Ecto neural progenitor cell (in vitro differentiated cells): Measurements from ENCODE around the gene OSBPL2.

ENCODE experiments used
- DNase-seq: peaks from one replicate; pipeline ENCODE4 v3.0.0-alpha.2; 2018; ENCODE audit warnings: low spot score

OSBPL2 gene

DNA sequence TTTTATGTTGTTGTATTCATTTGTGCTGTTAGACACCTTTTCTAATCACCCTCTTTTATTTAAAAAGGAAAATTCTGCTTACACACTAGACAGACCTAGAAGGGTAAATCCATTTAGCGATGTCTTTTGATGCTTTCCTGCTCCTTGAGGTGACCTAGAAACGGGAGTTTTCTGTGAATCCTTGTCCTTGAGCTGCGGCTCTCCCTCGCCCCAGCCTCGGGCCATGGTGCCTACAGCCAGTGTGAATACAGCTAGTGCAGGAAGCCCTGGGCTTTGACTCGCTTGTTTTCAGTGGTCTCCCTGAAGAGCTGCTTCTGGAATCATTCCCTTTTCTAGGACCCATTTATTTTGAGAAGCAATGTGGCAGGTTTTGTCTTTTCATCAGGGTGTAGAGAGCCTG lies 46.8 kb downstream of the OSBPL2 start:
- DNase-seq, result no peak

DNA sequence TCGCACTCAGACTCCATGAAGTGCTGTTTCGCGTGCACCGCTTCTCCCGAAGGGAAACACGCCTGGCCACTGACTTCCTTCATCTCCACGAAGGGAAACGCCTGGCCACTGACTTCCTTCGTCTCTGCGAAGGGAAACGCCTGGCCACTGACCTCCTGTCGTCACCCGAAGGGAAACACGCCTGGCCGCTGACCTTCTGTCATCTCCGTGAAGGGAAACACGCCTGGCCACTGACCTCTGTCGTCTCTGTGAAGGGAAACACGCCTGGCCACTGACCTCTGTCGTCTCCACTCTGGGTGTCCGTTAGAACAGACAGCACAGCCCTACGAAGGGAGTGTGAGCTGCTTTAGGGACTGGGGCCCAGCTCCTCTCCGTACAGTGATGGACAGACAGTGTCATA lies 47.4 kb downstream of the OSBPL2 start:
- no peak for DNase-seq

DNA sequence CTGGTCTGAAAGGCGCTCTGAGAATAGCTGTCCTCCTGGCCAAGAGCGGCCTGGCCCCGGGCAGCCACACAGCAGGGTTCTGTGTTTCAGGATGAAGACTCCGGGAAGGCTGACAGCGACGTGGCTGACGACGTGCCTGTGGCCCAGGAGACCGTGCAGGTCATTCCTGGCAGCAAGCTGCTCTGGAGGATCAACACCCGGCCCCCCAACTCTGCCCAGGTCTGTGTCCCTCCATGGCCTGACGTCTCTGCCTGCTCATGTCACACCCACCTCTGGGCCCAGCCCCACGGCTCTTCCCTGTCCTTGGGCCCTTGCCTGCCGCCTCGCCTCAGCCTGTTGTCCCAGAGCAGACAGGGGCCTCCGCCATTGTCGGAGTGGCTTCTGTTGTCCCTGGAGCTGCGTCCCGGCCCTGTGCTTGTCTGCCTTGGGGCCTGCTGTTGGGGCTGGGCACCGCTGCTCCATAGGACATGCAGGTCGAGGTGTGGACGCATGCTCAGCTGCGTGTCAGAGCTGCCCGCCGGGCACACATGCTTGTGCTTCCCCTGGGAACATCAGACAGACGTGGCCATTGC lies 48.3 kb downstream of the OSBPL2 start:
- no peak for DNase-seq

DNA sequence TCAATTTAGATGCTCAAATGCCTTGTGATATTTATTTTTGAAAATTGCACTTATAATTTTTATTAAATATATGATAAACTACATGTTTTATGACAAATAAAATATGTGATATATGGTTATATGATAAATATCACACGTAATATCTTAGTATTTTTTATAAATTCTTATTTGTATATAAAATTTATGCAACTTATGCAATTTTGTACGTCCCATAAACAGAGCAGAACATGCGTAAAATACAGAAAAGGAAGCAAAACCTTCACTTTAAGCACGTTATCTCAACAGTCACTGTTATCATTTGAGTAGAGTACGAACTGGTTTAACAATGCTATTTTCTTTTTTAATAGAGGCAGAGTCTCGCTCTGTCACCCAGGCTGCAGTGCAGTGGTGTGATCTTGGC lies 48.8 kb downstream of the OSBPL2 start:
- DNase-seq, result no peak

DNA sequence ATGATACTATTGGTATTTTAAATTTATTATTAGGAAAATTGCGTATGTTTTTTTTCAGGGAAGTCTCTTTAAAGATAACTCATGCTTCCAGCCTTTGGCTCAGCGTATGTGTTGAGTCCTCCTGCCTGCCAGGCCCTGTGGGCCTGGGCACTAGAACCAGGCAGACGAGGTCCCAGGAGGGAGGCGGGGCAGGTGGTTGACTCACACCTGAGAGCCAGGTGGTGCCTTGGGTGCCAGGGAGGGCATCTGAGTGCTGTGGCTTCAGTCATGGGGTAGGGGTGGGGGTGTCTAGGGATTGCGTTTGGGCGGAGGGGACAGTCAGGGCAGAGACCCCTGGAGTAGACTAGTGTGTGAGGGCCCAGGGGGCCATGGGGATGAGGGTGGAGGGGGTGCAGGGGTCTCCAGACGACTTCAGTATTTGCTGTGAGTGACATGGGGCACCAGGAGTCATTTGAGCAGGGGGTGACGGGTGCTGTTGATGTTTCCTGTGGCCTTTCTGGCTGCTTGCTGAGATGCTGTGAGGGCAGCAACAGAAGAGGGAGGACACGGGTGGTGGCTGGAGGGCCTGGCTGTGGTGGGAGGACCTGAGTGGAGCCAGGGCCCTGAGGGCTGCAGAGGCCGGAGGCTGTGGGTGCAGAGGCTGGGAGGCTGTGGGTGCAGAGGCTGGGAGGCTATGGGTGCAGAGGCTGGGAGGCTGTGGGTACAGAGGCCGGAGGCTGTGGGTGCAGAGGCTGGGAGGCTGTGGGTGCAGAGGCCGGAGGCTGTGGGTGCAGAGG lies 49.6 kb downstream of the OSBPL2 start:
- no peak for DNase-seq

DNA sequence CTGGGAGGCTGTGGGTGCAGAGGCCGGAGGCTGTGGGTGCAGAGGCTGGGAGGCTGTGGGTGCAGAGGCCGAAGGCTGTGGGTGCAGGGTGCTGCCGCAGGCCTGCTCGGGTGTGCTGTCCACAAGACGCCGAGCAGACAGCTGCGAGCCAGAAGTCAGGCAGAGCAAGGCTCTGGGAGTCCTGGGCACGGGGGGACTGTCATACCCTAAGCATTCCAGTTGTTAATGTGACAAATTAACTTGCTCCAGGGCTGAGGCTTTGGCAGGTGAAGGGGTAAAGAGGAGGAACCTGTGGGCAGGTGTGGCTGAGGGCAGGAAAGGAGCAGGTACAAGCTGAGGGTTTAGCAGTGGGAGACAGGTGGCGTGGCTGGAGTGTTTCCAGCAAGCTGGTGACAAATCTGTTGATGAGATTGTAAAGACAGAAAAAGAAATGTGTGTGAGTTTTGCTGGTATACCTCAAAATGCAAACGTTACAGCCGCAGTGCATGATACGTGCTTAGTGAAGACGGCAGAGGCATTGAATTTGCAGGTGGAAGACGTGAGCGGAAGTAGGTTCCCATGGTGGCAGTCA lies 50.3 kb downstream of the OSBPL2 start:
- DNase-seq, result no peak

DNA sequence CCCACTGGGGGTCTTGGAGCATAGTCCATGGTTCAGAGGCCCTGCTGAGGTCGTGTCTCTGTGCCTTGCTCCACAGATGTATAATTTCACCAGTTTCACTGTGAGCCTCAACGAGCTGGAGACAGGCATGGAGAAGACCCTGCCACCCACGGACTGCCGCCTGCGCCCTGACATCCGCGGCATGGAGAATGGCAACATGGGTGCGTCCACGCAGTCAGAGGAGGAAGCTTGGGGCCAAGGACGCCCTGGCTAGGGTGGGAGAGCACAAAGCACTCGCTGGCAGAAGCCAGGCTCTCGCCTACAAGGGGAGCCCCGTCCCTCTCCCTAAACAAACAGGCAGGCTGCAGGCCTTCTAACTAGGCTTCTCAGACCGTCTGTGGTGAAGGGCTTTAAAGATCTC lies 50.8 kb downstream of the OSBPL2 start:
- DNase-seq, result no peak

DNA sequence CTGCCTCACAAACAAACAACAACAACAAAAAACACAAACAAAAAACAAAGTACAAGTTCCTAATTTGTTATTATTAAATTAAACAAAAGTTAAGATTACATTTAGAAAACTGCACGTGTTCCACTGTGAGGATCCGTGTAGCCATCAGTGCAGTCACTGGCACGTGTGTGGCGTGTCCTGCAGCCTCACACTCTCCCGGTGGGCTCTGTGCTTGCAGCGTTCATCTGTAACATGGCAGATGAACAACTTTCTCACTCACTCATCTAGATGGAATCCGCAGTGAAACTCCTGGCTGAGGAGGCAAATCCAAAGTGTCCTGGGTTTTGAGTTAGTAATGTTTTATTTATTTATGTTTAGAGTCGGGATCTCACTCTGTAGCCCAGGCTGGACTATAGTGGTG lies 51.6 kb downstream of the OSBPL2 start:
- no peak for DNase-seq

DNA sequence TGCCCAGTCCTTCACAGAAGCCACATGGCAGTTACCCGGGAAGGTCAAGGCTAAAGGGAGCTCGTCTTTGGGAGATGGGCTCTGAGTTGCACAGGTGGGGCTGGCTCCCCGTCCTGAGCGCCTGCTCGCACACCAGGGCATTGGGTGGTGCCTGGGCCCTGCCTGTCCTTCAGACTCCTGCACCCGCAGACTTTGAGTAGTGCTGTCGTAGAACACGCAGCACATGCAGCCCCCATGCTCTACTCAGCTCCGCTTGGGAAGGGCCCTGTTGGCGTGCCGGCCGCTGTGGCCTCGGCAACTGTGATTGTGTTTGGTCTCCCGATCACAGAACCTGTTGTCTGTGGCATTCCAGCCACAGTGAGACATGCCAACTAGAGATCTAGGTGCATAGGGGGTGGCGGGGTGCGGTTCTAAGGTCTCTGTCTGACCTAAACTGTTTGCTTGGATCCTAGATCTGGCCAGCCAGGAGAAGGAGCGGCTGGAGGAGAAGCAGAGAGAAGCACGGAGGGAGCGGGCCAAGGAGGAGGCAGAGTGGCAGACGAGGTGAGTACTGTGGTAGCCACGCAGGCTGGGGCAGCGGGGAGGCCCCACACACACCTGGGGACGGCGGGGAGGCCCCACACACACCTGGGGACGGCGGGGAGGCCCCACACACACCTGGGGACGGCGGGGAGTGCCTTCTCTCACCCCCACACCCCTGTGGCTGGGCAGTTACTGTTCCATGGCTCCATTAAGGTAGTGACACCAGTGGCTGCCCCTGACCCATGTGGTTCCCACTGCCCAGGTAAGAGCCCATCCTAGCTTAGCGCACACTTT lies 53.1 kb downstream of the OSBPL2 start:
- no peak for DNase-seq

DNA sequence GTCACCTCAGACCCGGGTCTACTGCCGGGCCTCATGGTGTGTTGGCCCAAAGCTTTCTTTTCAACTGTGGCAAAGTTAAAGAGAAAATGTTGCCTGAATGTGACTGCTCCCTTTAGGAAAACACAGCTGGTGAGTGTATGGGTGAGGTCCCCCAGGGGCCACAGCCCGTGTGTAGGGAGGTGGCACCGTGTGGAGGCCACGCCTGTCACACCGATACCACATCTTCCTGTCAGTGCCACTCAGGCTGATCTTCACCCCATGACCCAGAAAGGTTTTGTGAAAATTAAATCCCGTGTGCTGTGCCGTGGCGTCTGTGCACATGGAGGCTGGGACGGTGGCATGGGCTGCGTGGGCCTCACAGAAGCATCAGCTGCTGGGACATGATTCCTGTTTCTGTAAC lies 53.8 kb downstream of the OSBPL2 start:
- DNase-seq, result no peak

DNA sequence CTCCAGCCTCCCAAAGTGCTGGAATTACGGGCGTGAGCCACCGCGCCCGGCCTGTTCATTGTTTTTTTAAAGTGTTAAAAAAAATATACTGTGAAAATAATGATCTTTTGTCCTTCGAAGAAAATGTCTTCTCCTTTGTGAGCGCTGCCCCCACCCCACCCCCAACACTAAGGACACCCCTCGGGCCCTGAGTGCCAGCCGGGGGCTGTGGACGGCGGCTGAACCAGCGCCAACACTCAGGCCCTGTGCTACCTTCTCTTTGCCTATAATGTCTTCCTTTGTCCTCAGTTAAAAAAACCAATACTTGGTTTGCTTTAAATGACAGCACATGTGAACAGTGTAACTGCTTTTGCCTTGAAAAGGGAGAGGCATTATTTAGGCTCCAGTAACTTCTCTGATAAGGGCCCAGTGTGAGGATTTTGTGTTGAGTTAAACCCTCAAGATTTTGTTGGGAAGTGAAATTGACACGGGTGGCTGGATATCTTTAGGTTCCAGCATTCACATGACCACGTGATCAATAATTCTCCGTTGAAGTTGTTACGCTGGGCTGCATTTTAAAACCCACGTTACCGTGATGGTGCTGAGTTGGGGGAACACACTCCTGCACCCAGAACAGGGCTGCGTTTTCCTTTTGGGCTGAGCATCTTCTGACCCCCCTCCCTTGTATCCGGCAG lies 54.9 kb downstream of the OSBPL2 start:
- no peak for DNase-seq

DNA sequence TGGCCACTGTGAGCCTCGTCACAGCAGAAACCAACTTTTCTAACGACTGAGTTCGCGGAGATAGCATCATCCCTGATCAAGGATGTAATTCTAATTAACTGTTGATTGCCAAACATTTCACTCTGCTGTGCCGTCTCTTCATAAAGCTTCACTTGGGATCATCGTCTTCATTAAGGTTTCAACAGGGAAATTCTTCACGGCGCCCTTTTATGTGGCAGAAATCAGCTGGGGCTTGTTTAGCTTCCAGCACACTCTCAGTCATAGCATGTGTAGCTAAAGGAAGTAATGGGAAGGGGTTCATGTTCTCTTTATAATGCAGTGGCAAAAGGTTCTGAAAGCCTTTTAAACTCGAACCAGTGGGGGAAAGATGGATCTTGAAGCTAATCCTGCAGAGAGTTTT lies 55.6 kb downstream of the OSBPL2 start:
- DNase-seq, result no peak

DNA sequence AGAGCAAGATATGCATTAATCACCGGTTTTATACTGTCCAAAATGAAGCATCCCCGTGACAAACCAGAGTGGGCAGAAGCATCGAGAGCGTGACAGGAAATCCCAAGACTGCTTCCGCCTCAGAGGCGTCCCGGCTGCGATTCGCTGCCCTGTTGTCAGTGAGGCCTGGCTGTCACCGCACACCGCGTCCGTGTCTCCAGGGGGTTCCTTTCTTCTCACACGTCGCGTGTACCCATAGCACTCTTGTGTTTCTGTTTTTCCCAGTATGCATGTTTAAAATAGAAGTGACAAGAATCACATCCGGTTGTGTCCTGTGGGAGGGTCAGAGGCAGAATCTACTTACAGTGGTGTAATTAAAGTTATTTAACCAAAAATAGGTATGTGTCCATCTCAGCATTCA lies 56.2 kb downstream of the OSBPL2 start:
- DNase-seq, result no peak

DNA sequence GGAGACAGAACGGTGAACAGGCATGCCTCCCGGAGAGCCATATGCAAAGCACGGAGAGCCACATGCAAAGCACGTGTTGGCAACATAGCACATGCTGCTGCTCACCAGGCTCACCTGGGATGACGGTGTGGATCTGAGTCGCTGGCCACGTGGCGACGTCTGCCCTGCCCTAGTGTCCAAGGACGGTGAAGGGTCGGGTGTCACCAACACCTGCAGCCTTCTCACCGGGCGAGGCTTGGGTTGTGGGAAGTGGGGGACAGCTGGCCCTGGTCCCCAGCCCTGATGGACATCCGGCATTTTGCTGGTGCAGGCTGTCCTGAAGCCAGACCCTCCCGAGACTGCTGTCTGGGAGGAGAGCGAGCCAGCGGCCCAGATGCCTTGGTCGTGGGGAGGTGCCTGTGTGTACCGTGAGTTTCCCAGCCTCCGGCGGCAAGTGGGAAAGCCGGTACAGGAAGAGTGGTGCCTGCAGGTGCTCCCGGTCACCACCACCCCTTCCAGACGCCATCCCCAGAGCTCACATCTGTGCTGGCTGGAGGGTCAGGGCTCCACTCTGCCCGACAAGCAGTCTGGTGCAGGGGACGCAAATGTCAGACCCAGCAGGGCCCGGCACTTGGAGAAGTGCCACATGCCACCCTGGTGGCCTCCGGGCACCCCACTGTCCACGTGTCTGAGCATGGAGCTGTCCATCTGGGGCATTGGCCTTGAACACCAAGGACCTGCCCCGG lies 58.6 kb downstream of the OSBPL2 start:
- no peak for DNase-seq

DNA sequence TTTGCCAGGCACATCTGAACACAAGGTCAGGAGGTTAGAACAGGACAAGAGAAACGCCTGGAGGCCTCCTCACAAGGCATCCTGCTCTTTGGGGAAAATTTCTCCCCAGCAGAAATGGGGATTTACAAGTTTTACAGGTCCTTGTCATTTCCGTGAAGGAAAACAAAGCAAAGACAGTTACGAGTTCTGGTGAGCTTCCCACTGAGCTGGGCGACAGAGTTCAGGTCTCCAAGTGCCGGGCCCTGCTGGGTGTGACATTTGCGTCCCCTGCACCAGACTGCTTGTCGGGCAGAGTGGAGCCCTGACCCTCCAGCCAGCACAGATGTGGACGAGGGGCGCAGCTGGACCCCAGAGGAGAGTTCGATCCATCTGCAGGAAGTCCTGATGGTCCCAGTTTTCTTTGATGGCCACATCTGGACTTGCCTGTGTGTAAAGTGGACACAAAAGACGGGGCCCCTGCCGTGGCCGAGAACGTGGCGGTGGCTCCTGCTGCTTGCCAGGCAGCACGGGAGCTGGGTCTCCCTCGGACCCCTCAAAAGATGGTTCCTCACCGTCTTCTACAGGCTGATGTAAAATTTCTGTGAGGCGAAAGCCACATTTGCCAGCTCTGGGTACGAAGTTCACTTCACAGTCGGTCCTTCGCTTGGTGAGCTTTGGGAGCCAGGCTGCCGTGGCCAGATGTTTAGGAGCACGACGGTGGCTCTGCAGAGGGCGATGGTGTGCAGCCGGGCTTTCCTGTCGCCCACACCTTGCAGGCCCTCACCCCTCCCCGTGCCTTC lies 59.3 kb downstream of the OSBPL2 start:
- DNase-seq, result no peak

DNA sequence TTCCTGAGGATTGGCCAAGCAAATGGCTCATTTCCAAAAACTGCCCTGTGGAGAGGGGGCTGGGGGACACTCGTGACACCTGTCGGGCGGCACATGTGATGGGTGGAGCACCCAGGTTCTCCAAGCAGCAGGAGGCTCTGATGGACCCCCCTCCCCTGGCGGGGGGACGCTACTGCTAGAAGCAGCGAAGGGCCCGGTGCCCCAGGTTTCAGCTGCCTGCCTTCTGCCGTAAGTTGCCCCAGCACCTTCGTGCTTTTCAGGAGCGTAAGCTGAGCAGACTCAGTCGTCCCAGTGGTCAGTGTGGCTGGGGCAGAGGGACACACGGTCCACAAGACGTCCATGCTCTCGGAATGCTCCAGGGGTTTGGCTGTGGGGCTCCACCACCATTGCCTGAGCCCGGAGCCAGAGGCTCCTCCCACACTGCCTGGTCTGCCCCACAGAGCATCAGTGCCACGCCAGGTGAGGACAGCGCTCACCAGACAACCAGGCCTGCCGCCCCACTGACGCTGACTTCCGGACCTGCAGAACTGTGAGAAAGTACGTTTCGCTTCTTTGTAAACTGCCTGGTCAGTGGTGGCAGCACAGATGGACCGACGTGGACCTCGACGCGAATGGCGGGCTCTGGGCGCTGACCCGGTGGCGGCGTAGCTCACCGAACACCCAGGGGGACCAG lies 60.4 kb downstream of the OSBPL2 start:
- no peak for DNase-seq

DNA sequence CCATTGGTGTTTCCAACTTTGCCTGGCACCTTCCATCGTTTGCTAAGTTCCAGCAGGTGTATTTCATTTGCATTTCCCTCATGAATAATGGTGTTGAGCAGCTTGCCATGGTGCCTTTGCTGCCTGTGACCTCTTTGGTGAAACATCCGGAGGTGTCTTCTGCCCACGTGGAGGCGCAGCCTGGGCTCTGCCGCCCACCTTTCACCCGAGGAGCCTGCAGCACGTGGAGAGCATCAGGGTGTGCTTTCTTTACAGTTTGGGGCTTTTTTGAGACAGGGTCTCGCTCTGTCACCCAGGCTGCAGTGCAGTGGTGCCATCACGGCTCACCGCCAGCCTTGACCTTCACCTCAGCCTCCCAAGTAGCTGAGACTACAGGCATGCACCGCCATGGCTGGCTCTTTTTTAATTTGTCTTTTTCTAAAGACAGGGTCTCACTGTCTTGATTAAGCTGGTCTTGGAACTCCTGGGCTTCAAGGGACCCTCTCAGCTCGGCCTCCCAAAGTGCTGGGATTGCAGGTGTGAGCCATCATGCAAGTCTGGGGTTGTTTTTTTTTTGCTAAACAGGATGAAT lies 61.4 kb downstream of the OSBPL2 start:
- DNase-seq, result no peak

DNA sequence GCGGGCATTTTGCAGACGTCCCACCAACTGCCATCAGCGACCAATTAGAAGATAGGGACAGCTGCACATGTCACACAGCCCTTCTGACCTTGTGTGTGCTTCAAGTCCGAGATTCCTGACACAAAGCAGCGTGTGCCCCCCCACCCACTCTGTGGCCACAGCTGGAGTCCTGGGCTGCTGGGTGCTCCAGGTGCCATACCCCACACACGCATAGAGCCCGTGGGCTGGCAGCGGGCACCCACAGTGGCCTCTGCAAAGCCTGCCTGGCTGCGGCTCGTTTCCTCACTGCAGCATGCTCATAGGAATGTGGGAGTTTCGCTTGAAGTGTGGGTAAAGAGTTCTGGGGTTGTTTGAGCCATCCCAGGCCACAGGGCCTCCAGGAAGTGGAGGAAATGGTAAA lies 62.0 kb downstream of the OSBPL2 start:
- DNase-seq, result no peak

DNA sequence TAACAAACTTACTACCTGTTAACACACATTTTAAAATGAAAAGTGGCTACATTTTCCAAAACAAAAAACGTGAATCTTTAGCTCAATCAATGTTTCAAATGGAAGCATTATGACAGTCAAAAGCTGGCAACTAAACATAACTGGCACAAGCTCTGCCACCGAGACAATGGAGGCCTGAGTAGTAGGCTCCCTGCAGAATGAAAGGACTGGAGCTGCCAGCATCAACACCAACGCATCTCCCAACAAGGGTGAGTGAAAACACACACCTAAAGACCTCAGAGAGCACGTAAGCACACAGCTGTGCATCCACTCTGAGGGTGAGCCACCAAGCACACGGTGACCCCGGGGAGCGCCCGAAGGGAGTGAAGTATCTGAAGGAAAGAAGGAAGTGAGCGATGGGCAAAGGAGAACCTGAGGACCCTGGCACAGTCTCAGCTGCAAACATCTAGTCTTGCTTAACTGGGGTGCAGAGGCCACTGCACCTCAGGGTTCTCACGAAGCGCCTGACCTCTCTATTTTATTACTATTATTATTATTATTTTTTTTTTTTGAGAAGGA lies 62.9 kb downstream of the OSBPL2 start:
- DNase-seq, result no peak
